ENCODE data around the gene TRHDE.

DNA sequence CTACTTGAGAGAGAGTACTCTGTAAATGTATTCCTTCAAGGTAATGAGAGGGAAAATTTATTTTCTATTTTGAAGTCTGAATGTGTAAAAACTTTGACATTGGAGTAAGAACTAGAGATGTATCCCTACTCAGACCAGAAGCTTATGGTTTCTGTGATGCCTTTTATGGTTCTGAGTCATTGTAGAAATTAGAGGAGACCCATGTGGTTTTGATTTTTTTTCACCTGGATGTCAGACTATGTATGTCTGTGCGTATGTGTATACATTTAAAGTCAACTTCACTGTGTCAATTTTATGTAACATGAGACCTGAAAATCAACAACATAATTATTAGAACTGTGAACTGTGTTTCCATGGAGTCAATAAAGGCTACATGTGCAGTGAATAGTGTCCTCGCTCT, 302.0 kb downstream of the TRHDE start:
- TF ChIP-seq, protein P1, sequence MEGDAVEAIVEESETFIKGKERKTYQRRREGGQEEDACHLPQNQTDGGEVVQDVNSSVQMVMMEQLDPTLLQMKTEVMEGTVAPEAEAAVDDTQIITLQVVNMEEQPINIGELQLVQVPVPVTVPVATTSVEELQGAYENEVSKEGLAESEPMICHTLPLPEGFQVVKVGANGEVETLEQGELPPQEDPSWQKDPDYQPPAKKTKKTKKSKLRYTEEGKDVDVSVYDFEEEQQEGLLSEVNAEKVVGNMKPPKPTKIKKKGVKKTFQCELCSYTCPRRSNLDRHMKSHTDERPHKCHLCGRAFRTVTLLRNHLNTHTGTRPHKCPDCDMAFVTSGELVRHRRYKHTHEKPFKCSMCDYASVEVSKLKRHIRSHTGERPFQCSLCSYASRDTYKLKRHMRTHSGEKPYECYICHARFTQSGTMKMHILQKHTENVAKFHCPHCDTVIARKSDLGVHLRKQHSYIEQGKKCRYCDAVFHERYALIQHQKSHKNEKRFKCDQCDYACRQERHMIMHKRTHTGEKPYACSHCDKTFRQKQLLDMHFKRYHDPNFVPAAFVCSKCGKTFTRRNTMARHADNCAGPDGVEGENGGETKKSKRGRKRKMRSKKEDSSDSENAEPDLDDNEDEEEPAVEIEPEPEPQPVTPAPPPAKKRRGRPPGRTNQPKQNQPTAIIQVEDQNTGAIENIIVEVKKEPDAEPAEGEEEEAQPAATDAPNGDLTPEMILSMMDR (IDR thresholded peaks at IDR 0.05; ENCODE audit: low read depth, low read length): no peak
- TF ChIP-seq MYC (IDR thresholded peaks at IDR 0.05; ENCODE audit: low read depth, low read length) (no peak), POLR2A (IDR thresholded peaks at IDR 0.05; ENCODE audit: extremely low read depth, insufficient read length) (no peak)
- TF ChIP-seq, protein P2, sequence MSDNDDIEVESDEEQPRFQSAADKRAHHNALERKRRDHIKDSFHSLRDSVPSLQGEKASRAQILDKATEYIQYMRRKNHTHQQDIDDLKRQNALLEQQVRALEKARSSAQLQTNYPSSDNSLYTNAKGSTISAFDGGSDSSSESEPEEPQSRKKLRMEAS (IDR thresholded peaks at IDR 0.05; ENCODE audit: low read depth, low read length): no peak

Data from NB4 (cell line).